Naive thymus-derived CD8-positive, alpha-beta T cell (primary cell): ENCODE data around the gene RPL12. TPM values are rescaled to one million over a fixed set of nuclear protein-coding genes. Genes with fewer than 3 reads are reported as not detected.

ENCODE experiments used
- ATAC-seq, 2 donors: fragments of 150-1000 bp; cut with Tn5 transposase in 1 of 2; sonication (Bioruptor Pico), chemical (Tn5 transposase) in 1 of 2; 1 replicate in 1 of 2; 2 replicates in 1 of 2; pipeline ENCODE4 v1.10.0; 2021; ENCODE audit warnings: mild to moderate bottlenecking in 2 of 2, moderate library complexity in 2 of 2
- POLR2A ChIA-PET: fragments of 350-600 bp; sonication (Branson Sonifier 250); formaldehyde crosslinking; loops from one replicate; lab custom pipeline; 2021; ENCODE audit warnings: antibody characterized with exemption; lab: Charles Lee
- DNase-seq, 10 donors: peaks; one replicate each; pipeline versions ENCODE4 v3.0.0 to v3.0.0-alpha.2; 2020 to 2022
- H3K27ac Mint-ChIP-seq, 10 donors: one replicate each; pipeline ENCODE4 v1.8.0; 2020 to 2022; ENCODE audit warnings: mild to moderate bottlenecking in 10 of 10, mixed read lengths in 10 of 10, moderate library complexity in 4 of 10, inconsistent platforms in 1 of 10
- H3K27me3 Mint-ChIP-seq, 5 donors: one replicate each; pipeline ENCODE4 v1.8.0; 2021 to 2022; ENCODE audit warnings: mixed read lengths in 5 of 5
- H3K36me3 Mint-ChIP-seq, 3 donors: one replicate each; pipeline ENCODE4 v1.8.0; 2020 to 2022; ENCODE audit warnings: mixed read lengths in 3 of 3, mild to moderate bottlenecking in 2 of 3, inconsistent platforms in 1 of 3
- H3K4me1 Mint-ChIP-seq, 4 donors: one replicate each; pipeline ENCODE4 v1.8.0; 2021 to 2022; ENCODE audit warnings: mixed read lengths in 4 of 4
- H3K4me3 Mint-ChIP-seq, 10 donors: one replicate each; pipeline ENCODE4 v1.8.0; 2020 to 2022; ENCODE audit warnings: mild to moderate bottlenecking in 10 of 10, mixed read lengths in 10 of 10, moderate library complexity in 6 of 10, inconsistent platforms in 1 of 10
- H3K9me3 Mint-ChIP-seq, 9 donors: one replicate each; pipeline ENCODE4 v1.8.0; 2020 to 2022; ENCODE audit warnings: mixed read lengths in 9 of 9, mild to moderate bottlenecking in 3 of 9, inconsistent platforms in 1 of 9, moderate library complexity in 1 of 9
- polyA plus RNA-seq, 3 donors: library from polyadenylated mRNA; unstranded; fragments of 300-500 nt; fragmentation: Illumina TruSeq; gene quantifications; one replicate each; pipeline ENCODE4 v1.2.3, GENCODE V29; 2021
- total RNA-seq, 8 experiments: library from RNA in 2 of 8; stranded (reverse) in 2 of 8; gene quantifications; one replicate each; pipeline ENCODE4 v1.2.3 and lab custom pipeline; 2021 to 2026

The RPL12 gene
- total RNA-seq (1,000 to 10,000 TPM; 1,452 to 1,480 TPM), polyA plus RNA-seq (1,000 to 10,000 TPM; 1,731 to 2,420 (median 2,163) TPM), total RNA-seq (lab: John Stamatoyannopoulos, UW) (1,132 to 1,860 (median 1,449) reads per million in 6 experiments)

DNA sequence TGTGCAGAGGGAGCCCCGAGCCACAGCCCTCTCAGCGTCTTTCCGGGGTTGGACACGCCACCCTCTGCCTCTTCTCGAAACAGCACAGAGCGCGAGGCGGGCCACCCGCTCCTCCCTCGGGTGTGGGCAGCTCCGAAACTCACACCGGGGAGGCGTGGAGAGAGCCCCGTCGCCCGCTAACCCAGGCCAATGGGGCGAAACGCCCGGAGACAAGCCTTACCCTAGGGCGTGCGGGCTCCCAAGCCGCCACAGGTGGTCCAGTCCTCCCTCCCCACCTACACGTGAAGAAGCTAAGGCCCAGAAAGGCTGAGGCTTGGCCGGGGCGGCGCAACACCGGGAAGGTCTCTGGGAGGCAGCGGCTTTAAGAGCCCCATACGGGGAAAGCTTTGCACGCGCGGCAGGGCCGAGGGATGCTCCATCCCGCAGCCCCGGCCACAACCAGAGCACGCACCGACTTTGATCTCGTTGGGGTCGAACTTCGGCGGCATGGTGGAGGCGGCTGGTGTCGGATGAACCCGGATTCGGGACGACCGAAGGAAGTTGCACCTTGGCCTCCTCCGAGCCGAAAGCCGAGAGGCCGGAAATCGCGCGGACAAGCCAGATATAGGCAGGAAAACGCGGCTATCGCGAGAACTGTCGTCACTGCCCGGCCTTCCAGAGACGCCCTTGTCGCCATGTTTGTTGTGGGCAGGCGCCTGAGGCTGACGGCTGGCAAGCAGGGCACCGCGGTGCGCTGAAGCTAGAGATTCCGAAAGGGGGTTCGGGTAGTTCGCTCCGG, at the start of gene RPL12, which contains the start of gene LRSAM1:
RPL12 (minus strand) TSS at position 577 of the 778 bp plus-strand sequence; CDS start at position 488, 89 bp downstream.
LRSAM1 (plus strand) TSS at position 681 of the 778 bp plus-strand sequence. CDS start 3,018 bp downstream, outside the sequence.
- Mint-ChIP-seq H3K4me1 (peaks cover 14 to 54% (median 44%) of the 10 kb centered on the region in 4 donors), H3K27me3 (no peaks in the 10 kb centered on the region), H3K27ac (peak within 1 kb of the TSS; percentile 91 to 98 (median 96)), H3K36me3 (peaks cover 4 to 52% (median 15%) of the 10 kb centered on the region in 3 donors), H3K9me3 (no peaks in the 10 kb centered on the region), H3K4me3 (peak within 1 kb of the TSS; percentile 90 to 98 (median 96))
- DNase-seq (peak; percentile 94 to 100 (median 99)), ATAC-seq (peak; percentile 77 to 85)
- POLR2A ChIA-PET: interaction anchor here (0.6 to 3.4 kb wide), 32 partner anchors 9 to 768 kb away, joined by 3 to 39 read pairs (median 5); partner anchors contain the start of genes SLC2A8, TOR2A and ZNF79

DNA sequence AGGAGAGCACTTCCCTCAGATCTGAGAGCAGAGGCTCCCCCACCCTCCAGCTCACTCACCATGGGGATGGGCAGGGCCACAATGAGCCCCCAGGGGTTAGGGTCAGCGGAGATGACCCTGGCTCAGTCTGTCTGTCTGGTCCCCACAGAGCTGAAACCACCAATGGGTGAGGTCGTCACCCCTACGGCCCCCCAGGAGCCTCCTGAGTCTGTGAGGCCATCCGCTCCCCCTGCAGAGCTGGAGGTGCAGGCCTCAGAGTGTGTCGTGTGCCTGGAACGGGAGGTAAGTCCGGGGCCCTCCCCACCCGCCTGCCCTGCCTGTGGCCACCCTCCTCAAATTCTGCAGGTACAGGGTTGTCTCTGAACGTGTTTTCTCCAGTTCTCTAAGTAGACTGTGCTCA, 49.7 kb upstream of the RPL12 start:
- Mint-ChIP-seq H3K4me1 (peaks cover 0 to 3% (median 0%) of the 10 kb centered on the region in 4 donors), H3K9me3 (no peaks in the 10 kb centered on the region), H3K4me3 (no peak overlapping the region), H3K36me3 (peaks cover 0 to 13% (median 2%) of the 10 kb centered on the region in 3 donors), H3K27me3 (no peaks in the 10 kb centered on the region), H3K27ac (no peak overlapping the region)
- DNase-seq (peak in 1 of 10 donors; percentile 53), ATAC-seq (no peak)
- POLR2A ChIA-PET: no interaction called here

DNA sequence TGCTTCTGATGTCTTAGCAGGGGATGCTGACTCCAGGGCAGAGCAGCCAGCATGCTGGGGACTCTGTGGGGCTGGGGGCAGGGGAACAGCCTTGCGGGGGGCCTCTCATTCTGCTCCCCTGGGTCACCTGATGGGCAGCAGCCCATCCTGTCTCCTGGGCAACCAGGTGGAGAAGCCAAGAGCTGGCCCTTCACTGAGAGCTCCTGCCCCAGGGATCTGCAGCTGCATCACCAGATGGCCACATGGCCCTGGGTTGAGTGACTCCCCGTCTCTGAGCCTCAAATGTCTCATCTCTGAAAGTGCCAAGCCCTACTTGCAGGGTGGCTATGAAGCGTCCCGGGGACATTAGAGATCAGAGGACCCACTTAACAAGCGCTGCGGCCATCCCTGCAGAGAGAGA, 49.2 kb upstream of the RPL12 start:
- Mint-ChIP-seq H3K4me1 (peaks cover 0 to 3% (median 0%) of the 10 kb centered on the region in 4 donors), H3K27ac (peak overlapping the region in 2 of 10 donors; percentile 29 to 32), H3K36me3 (peaks cover 0 to 15% (median 2%) of the 10 kb centered on the region in 3 donors), H3K9me3 (no peaks in the 10 kb centered on the region), H3K27me3 (no peaks in the 10 kb centered on the region), H3K4me3 (no peak overlapping the region)
- ATAC-seq: no peak
- POLR2A ChIA-PET: no interaction called here
- DNase-seq: peak in 1 of 10 donors; percentile 32

DNA sequence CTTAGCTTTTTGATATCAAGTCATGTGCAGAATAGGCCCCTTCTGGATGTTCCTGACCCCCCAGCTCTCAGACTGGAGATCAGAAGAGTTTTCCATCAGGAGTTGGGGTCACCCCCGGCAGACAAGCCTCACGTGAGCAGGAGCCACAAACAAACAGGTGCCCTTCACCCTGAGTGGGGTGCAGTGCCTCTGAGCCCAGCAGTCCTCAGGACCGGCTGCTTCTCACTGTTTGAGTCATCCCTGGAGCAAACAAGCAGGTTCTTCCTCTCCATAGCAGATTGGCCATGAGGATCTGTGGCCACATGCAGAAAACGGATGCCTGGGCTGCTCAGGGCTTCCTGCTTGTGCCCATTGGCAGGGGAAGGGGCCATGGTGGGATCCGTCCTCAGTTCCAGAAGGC, 47.1 kb upstream of the RPL12 start:
- Mint-ChIP-seq H3K27ac (peak overlapping the region in 1 of 10 donors; percentile 79), H3K27me3 (no peaks in the 10 kb centered on the region), H3K4me3 (no peak overlapping the region), H3K9me3 (no peaks in the 10 kb centered on the region), H3K4me1 (no peaks in the 10 kb centered on the region), H3K36me3 (peaks cover 0 to 24% (median 2%) of the 10 kb centered on the region in 3 donors)
- DNase-seq (peak in 1 of 10 donors; percentile 37), ATAC-seq (no peak)
- POLR2A ChIA-PET: interaction anchor here (1.6 kb wide), 1 partner anchor 236 kb away, joined by 3 read pairs; the partner anchor contains the start of gene TOR2A

DNA sequence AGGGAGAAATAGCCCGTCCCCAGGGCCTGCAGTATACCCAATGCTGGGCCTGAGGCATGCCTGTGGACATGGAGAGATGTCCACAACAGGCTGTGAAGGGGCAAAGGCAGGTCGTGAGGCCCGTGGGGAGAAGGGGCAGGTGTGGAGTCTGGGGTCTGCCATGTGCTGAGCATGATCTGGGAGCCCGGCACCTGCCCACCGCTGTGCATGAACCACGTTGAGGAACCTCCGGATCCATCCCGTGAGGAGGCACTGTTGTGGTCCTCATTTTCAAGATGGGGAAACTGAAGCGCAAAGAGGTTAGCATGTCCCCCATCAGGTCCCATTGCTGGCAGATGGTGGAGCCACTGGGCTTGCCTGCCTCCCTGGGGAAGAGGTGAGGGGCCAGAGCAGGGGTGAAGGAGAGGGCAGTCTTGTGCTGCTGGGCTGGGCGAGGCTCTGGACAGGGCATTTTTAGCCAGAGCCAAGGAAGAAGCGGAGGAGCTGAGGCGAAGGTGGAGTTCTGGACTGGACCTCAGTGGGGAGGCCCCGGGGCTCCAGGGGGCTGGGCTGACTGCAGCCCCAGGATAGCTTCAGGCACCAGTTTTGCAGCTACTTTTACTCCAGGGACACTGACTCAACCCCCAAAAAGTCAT, 46.6 kb upstream of the RPL12 start:
- H3K27me3 Mint-ChIP-seq: no peaks in the 10 kb centered on the region
- no peaks in the 10 kb centered on the region for H3K9me3 Mint-ChIP-seq
- no peak overlapping the region for H3K27ac Mint-ChIP-seq
- no peak overlapping the region for H3K4me3 Mint-ChIP-seq
- ATAC-seq: no peak
- DNase-seq: peak in 1 of 10 donors; percentile 34
- H3K4me1 Mint-ChIP-seq: no peaks in the 10 kb centered on the region
- peaks cover 0 to 27% (median 2%) of the 10 kb centered on the region in 3 donors for H3K36me3 Mint-ChIP-seq
- POLR2A ChIA-PET: interaction anchor here (1.6 kb wide), 1 partner anchor 237 kb away, joined by 3 read pairs; the partner anchor contains the start of gene TOR2A

DNA sequence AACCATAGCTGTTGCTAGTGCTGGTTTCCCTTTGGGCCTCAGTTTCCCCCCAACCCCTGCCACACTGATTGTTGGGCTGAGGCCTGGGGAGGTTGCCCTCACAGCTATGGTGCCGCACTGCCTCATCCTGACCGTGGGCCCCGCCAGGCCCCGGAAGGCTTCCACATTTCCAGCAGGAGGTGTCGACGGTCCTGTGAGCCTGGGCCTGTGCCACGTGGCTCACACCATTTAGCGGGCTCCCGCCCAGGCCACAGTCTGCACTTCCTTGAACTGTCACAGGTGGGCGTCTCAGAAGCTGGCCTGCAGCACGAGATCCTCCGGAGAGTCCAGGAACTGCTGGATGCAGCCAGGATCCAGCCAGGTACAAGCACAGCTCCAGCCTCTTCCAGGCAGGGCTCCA, 45.8 kb upstream of the RPL12 start:
- Mint-ChIP-seq H3K36me3 (peaks cover 0 to 33% (median 2%) of the 10 kb centered on the region in 3 donors), H3K4me3 (no peak overlapping the region), H3K9me3 (no peaks in the 10 kb centered on the region), H3K4me1 (no peaks in the 10 kb centered on the region), H3K27ac (no peak overlapping the region), H3K27me3 (no peaks in the 10 kb centered on the region)
- DNase-seq (no peak), ATAC-seq (no peak)
- POLR2A ChIA-PET: no interaction called here

DNA sequence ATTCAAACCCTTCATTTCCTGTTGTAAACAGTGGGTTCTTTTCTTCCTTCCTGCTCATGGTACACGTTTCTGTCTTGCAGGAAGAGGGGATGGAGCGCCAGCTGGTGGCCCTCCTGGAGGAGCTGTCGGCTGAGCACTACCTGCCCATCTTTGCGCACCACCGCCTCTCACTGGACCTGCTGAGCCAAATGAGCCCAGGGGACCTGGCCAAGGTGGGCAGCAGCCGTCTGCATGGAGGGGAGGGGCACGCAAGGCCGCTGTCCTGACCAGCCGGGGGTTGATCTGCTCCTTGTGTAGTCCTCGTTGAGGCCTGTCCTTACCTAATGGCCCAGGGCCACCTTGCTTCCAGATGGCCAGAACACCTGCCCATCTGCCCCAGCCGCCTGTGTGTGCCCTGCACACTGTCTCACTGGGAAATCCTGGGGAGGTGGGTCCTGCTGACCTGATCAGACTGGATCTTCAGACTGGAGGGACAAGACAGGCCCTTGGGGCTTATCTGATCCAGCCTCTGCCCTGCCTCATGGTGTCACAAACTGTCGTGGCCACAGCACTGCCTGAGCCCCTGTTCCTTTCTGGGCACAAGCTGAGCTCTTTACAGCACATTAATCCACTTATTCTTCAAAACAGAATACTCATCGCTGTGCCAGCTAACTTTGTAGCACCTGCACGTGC, 44.8 kb upstream of the RPL12 start:
- Mint-ChIP-seq H3K27me3 (no peaks in the 10 kb centered on the region), H3K4me3 (no peak overlapping the region), H3K9me3 (no peaks in the 10 kb centered on the region), H3K36me3 (peaks cover 0 to 35% (median 2%) of the 10 kb centered on the region in 3 donors), H3K27ac (peak overlapping the region in 2 of 10 donors; percentile 35 to 78), H3K4me1 (no peaks in the 10 kb centered on the region)
- DNase-seq (peak in 1 of 10 donors; percentile 36), ATAC-seq (no peak)
- POLR2A ChIA-PET: no interaction called here

DNA sequence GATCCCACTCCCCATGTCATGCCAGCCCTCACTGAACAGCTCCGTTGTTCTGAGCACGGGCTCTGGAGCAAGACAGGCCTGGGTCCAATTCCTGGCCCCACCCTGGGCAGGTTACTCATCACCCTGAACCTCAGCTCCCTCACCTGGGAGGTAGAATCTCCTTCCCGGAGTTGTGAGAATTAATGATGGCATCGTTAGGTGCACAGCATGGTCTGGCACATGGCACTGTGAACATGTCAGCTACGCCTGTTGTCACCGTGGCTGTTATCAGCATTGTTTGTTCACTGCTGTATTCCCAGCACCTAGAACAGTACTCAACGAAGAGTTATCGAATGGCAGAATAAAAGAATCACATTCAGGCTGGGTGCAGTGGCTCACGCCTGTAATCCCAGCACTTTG, 43.1 kb upstream of the RPL12 start:
- no peaks in the 10 kb centered on the region for H3K9me3 Mint-ChIP-seq
- POLR2A ChIA-PET: interaction anchor here (0.6 kb wide), 1 partner anchor 8 kb away, joined by 4 read pairs; no protein-coding TSS in a partner anchor
- no peaks in the 10 kb centered on the region for H3K4me1 Mint-ChIP-seq
- no peak overlapping the region for H3K4me3 Mint-ChIP-seq
- no peaks in the 10 kb centered on the region for H3K27me3 Mint-ChIP-seq
- no peak overlapping the region for H3K27ac Mint-ChIP-seq
- ATAC-seq: no peak
- no peak for DNase-seq
- H3K36me3 Mint-ChIP-seq: peaks cover 0 to 42% (median 2%) of the 10 kb centered on the region in 3 donors

DNA sequence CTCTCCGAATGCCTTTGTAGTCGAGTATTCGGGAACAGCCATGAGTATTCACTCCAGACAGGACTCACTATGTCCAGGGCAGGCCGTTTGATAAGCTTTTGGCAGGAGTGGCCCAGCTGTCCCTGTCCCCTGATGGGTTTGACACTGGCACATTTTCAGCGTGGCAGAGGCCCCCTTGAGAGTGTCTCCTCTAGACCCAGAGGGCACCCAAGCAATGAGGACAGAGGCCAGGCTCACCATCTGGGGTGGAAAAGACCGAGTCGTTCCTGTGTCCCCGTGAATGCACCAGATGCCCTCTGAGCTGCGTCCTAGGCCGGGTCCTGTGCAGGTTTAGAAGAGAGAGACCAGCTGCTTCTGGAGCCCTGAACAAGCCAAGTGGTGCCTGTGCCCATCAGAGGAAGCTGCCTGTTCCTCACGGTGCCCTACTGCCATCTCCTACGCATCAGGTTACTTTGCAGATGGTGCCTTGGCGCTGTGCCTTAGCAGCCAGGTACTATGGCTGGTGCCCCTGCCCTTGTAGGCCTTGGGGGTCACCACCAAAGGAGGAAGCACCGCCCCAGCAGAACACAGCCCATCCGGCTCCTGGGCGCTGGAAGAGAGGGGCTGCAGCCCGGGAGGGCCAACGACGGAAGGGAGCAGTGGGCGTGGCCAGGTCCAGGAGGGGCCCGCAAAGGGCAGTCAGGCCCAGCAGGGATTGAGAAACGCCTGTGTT, 42.5 kb upstream of the RPL12 start:
- H3K36me3 Mint-ChIP-seq: peaks cover 0 to 45% (median 2%) of the 10 kb centered on the region in 3 donors

DNA sequence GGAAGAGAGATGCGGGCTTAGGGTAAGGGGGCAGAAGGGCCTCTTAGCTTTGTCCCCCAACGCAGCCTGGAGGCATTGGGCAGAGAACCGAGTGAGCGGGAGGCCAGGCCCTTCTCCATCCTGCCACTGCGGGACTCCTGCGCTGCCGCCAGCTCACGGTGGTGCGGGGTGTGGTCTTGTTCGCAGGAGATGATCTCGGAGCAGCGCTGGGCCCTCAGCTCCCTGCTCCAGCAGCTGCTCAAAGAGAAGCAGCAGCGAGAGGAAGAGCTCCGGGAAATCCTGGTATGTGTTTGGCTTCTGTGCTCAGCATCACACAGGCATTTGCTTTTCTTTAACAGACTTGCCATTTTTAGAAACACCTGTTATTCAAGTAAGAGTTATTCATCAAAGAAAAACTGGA, 41.4 kb upstream of the RPL12 start:
- H3K36me3 Mint-ChIP-seq: peaks cover 0 to 49% (median 2%) of the 10 kb centered on the region in 3 donors
- no peak for ATAC-seq
- POLR2A ChIA-PET: no interaction called here
- peak overlapping the region in 1 of 10 donors; percentile 66 for H3K27ac Mint-ChIP-seq
- no peak for DNase-seq
- no peaks in the 10 kb centered on the region for H3K9me3 Mint-ChIP-seq
- H3K27me3 Mint-ChIP-seq: no peaks in the 10 kb centered on the region
- H3K4me1 Mint-ChIP-seq: no peaks in the 10 kb centered on the region
- H3K4me3 Mint-ChIP-seq: no peak overlapping the region

More for the DNA sequence above, 42.5 kb upstream of the RPL12 start:
- no peaks in the 10 kb centered on the region for H3K4me1 Mint-ChIP-seq
- H3K4me3 Mint-ChIP-seq: no peak overlapping the region
- H3K27ac Mint-ChIP-seq: no peak overlapping the region
- no peak for DNase-seq
- H3K9me3 Mint-ChIP-seq: no peaks in the 10 kb centered on the region
- POLR2A ChIA-PET: no interaction called here
- ATAC-seq: no peak
- no peaks in the 10 kb centered on the region for H3K27me3 Mint-ChIP-seq

DNA sequence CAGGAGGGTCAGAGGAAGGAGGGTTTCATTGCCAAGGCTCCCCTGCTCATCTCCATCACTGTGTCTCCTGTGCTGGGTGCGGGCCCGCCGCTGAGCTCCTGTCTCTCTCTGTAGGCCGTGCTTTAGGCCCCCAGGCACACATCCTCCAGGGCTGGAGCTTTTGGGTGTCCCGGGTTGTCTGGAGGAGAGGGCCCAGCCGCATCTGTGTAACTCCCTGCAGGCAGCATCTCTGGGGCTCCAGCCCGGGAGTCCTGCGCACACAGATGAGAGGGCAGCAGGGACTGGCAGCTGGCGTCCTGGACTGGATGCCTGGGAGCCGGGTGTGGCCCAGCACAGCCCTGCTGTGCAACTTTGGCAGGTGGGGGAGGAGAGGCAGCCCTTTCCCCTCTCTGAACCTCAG, 40.3 kb upstream of the RPL12 start:
- H3K36me3 Mint-ChIP-seq: peaks cover 0 to 49% (median 4%) of the 10 kb centered on the region in 3 donors
- no peak for DNase-seq
- POLR2A ChIA-PET: no interaction called here
- H3K27ac Mint-ChIP-seq: no peak overlapping the region
- no peaks in the 10 kb centered on the region for H3K9me3 Mint-ChIP-seq
- ATAC-seq: no peak
- no peaks in the 10 kb centered on the region for H3K27me3 Mint-ChIP-seq
- no peak overlapping the region for H3K4me3 Mint-ChIP-seq
- no peaks in the 10 kb centered on the region for H3K4me1 Mint-ChIP-seq
